ENCODE data around the gene SIX3. TPM values are rescaled to one million over a fixed set of nuclear protein-coding genes. Genes with fewer than 3 reads are reported as not detected.

Gene SIX3
- total RNA-seq, 2 donors from 2014 or later, result 1.9 to 5.7 TPM

DNA sequence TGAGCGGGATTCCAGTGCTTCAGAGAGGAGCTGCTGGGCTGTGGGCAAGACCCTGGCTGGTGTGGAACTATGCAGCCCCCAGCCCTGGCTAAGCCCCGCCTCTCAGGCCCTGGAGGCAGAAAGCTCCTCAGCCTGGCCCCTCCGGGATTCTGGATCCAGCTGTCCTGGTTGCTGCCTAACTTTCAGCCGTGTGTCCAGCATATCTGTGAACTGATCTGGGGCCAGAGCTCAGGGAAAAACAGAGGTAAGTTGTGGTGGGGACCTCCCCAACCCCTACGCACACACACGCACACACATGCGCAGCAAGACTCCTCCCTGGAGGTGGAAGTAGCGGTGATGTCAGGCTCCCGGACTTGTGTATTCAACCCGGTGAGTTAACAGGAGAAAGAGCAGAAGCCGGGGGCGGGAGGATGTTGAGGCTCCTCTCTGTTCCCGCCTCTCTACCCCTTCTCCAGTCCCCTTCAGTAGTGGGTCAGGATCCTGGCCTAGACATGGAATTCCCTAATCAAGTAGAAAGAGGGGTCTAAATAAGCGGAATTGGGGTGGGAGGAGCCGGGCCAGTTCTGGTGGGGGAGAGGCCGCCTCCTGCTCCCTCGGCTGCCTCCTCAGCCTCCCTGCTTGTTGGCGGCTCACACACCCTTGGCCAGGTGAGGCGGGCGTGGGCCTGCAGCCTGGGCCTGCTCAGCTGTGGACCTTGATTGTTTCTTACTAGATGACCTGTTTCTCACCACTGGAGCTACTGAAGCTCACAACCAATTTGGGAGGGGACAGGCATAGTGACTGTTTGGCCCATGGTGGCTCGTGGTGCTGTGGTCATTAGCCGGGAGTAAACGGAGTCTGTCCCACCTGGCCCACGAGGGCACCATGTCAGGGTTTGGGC, 34.3 kb downstream of the SIX3 start:
- H3K27ac ChIP-seq (ENCODE audit: low read depth, low read length), result no peak overlapping the region
- H3K9me3 Mint-ChIP-seq, result no peaks in the 10 kb centered on the region
- peaks cover 20% of the 10 kb centered on the region for H3K4me1 Mint-ChIP-seq
- no peaks in the 10 kb centered on the region for H3K36me3 Mint-ChIP-seq (ENCODE audit: low read depth)
- peak overlapping the region; percentile 35 for H3K4me3 Mint-ChIP-seq
- 69 to 74% methylated on average over 9 to 24 of the region's 24 CpGs for WGBS, 2 experiments (ENCODE audit: insufficient coverage in 1 of 2, insufficient read length in 1 of 2)
- H3K36me3 ChIP-seq (ENCODE audit: control insufficient read depth, insufficient read depth, low read length), result no peaks in the 10 kb centered on the region
- H3K9ac ChIP-seq (ENCODE audit: extremely low read depth, low read length, poor library complexity, severe bottlenecking), result no peak overlapping the region
- H3K9me3 ChIP-seq (ENCODE audit: control insufficient read depth, low read length), result no peaks in the 10 kb centered on the region
- peaks cover 11% of the 10 kb centered on the region for H3K4me1 ChIP-seq (ENCODE audit: control insufficient read depth, insufficient read depth, low read length)
- H3K27ac Mint-ChIP-seq, result peak overlapping the region; percentile 56
- no peak overlapping the region for H3K4me3 ChIP-seq (ENCODE audit: low read length)
- H3K27me3 ChIP-seq (ENCODE audit: control insufficient read depth, insufficient read depth, low read length, poor library complexity, severe bottlenecking), result no peaks in the 10 kb centered on the region
- H3K27me3 Mint-ChIP-seq (ENCODE audit: insufficient read depth), result peaks cover 21% of the 10 kb centered on the region
- TF ChIP-seq, protein P1, sequence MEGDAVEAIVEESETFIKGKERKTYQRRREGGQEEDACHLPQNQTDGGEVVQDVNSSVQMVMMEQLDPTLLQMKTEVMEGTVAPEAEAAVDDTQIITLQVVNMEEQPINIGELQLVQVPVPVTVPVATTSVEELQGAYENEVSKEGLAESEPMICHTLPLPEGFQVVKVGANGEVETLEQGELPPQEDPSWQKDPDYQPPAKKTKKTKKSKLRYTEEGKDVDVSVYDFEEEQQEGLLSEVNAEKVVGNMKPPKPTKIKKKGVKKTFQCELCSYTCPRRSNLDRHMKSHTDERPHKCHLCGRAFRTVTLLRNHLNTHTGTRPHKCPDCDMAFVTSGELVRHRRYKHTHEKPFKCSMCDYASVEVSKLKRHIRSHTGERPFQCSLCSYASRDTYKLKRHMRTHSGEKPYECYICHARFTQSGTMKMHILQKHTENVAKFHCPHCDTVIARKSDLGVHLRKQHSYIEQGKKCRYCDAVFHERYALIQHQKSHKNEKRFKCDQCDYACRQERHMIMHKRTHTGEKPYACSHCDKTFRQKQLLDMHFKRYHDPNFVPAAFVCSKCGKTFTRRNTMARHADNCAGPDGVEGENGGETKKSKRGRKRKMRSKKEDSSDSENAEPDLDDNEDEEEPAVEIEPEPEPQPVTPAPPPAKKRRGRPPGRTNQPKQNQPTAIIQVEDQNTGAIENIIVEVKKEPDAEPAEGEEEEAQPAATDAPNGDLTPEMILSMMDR (conservative IDR thresholded peaks at IDR 0.05), result no peak
- DNase-seq, result peak; percentile 79

GRCh38 chr2:44979581-44979980, 38.1 kb downstream of the SIX3 start:
- TF ChIP-seq, protein P1 (conservative IDR thresholded peaks at IDR 0.05), result no peak
- Histone ChIP-seq H3K27ac (ENCODE audit: low read depth, low read length) (no peak overlapping the region), H3K9me3 (ENCODE audit: control insufficient read depth, low read length) (no peaks in the 10 kb centered on the region), H3K27me3 (ENCODE audit: control insufficient read depth, insufficient read depth, low read length, poor library complexity, severe bottlenecking) (no peaks in the 10 kb centered on the region), H3K4me1 (ENCODE audit: control insufficient read depth, insufficient read depth, low read length) (no peaks in the 10 kb centered on the region), H3K4me3 (ENCODE audit: low read length) (no peak overlapping the region), H3K36me3 (ENCODE audit: control insufficient read depth, insufficient read depth, low read length) (no peaks in the 10 kb centered on the region), H3K9ac (ENCODE audit: extremely low read depth, low read length, poor library complexity, severe bottlenecking) (no peak overlapping the region)
- Mint-ChIP-seq H3K36me3 (ENCODE audit: low read depth) (no peaks in the 10 kb centered on the region), H3K4me1 (peaks cover 2% of the 10 kb centered on the region), H3K27me3 (ENCODE audit: insufficient read depth) (peaks cover 29% of the 10 kb centered on the region), H3K4me3 (no peak overlapping the region), H3K9me3 (no peaks in the 10 kb centered on the region), H3K27ac (no peak overlapping the region)
- 91 to 95% methylated on average over 10 to 11 of the region's 11 CpGs for WGBS, 2 experiments (ENCODE audit: insufficient coverage in 1 of 2, insufficient read length in 1 of 2)
- DNase-seq, result no peak

DNA sequence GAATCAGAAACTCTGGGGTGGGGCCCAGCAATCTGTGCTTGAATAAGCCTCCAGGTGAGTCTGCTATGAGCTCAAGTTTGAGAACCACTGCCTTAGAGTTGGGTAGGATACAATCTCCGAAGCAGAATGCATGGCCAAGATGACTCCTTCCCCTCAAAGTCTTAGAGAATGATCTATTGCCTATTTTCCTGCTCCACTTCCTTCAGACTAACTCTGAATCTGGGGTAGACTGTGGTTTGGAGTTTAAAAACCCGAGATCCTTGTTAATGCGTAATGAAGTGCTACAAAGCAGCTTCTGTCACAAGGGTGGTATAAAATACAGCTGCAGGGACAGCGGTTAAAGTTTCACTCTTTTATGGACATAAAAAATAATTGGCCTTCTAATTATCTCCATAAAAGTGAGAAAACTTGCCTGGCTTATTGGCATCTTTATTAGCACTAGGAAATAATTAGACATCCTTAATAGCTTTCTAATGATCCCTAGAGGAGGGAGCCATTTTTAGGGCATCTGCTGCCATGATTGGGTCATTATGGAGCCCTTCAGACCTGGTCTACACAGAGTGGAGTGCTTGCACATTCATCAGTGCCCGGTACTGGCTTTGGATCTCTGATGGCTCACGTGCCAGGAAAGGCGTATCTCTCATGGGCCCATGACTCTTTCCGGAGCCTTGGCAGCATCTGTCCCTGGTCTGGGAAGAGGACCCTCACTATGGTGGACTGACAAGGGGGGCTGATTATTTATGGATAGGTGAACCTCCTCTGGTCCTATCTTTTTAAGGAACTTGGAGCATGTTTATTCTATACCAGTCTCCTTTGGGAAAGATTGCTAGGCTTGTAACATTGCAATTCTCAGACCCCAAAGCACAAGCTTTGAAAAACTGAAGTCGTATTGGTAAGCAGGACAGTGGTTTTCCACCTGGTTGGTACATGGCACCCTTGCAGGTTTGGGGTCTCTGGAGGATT, 39.5 kb downstream of the SIX3 start:
- peaks cover 29% of the 10 kb centered on the region for H3K27me3 Mint-ChIP-seq (ENCODE audit: insufficient read depth)

More for the DNA sequence above, 39.5 kb downstream of the SIX3 start:
- no peak overlapping the region for H3K9ac ChIP-seq (ENCODE audit: extremely low read depth, low read length, poor library complexity, severe bottlenecking)
- no peaks in the 10 kb centered on the region for H3K36me3 ChIP-seq (ENCODE audit: control insufficient read depth, insufficient read depth, low read length)
- TF ChIP-seq, protein P1 (conservative IDR thresholded peaks at IDR 0.05), result no peak
- H3K27me3 ChIP-seq (ENCODE audit: control insufficient read depth, insufficient read depth, low read length, poor library complexity, severe bottlenecking), result no peaks in the 10 kb centered on the region
- H3K4me1 Mint-ChIP-seq, result peaks cover 2% of the 10 kb centered on the region
- no peak overlapping the region for H3K4me3 ChIP-seq (ENCODE audit: low read length)
- no peaks in the 10 kb centered on the region for H3K4me1 ChIP-seq (ENCODE audit: control insufficient read depth, insufficient read depth, low read length)
- no peak for DNase-seq
- H3K36me3 Mint-ChIP-seq (ENCODE audit: low read depth), result no peaks in the 10 kb centered on the region
- H3K9me3 ChIP-seq (ENCODE audit: control insufficient read depth, low read length), result no peaks in the 10 kb centered on the region
- H3K4me3 Mint-ChIP-seq, result no peak overlapping the region
- H3K9me3 Mint-ChIP-seq, result no peaks in the 10 kb centered on the region
- 76 to 79% methylated on average over 8 to 9 of the region's 9 CpGs for WGBS, 2 experiments (ENCODE audit: insufficient coverage in 1 of 2, insufficient read length in 1 of 2)
- H3K27ac Mint-ChIP-seq, result no peak overlapping the region
- H3K27ac ChIP-seq (ENCODE audit: low read depth, low read length), result no peak overlapping the region

All from endodermal cell (in vitro differentiated cells).